Breast epithelium (tissue), 4 donors: ENCODE results near the gene TMED3. TPM values are rescaled to one million over a fixed set of nuclear protein-coding genes. Genes with fewer than 3 reads are reported as not detected.

Experiments used
- DNase-seq, 2 donors: peaks; one replicate each; pipeline ENCODE4 v3.0.0-alpha.2; 2019; ENCODE audit warnings: low spot score in 2 of 2
- H3K27ac ChIP-seq, 2 donors: fragments of 200-600 bp; sonication (generic) in 1 of 2; one replicate each; pipeline ENCODE4 v1.5.1; 2016 to 2019; ENCODE audit warnings: mild to moderate bottlenecking in 1 of 2
- H3K27me3 ChIP-seq, 2 donors: fragments of 200-600 bp; sonication (generic) in 1 of 2; one replicate each; pipeline versions ENCODE4 v1.5.1 to v1.6.0; 2017 to 2019; ENCODE audit warnings: control low read depth in 1 of 2, mild to moderate bottlenecking in 1 of 2
- H3K36me3 ChIP-seq: fragments of 200-600 bp; one replicate; pipeline ENCODE4 v1.5.1; 2019
- H3K4me1 ChIP-seq, 2 donors: fragments of 200-600 bp; sonication (generic); one replicate each; pipeline ENCODE4 v1.5.1; 2016 to 2019; ENCODE audit warnings: control low read depth in 1 of 2
- H3K4me3 ChIP-seq, 3 donors: fragments of 200-600 bp; sonication (generic); 1 replicate in 2 of 3; 2 replicates in 1 of 3; pipeline ENCODE4 v1.5.1; 2016 to 2019; ENCODE audit warnings: mild to moderate bottlenecking in 3 of 3, moderate library complexity in 2 of 3
- H3K9me3 ChIP-seq, 2 donors: fragments of 200-600 bp; sonication (generic) in 1 of 2; one replicate each; pipeline ENCODE4 v1.5.1; 2016 to 2019; ENCODE audit warnings: control low read depth in 1 of 2
- CTCF ChIP-seq, 3 donors: fragments of 450-650 bp; IDR thresholded peaks; one replicate each; pipeline ENCODE4 v1.5.1; 2016 to 2017; ENCODE audit warnings: antibody characterized with exemption in 3 of 3, mild to moderate bottlenecking in 3 of 3, moderate library complexity in 3 of 3
- POLR2A ChIP-seq: fragments of 450-650 bp; IDR thresholded peaks from one replicate; pipeline ENCODE4 v1.6.1; 2016; ENCODE audit warnings: antibody characterized with exemption, mild to moderate bottlenecking, moderate library complexity
- POLR2AphosphoS5 ChIP-seq, 3 donors: sonication (generic); formaldehyde crosslinking; IDR thresholded peaks; one replicate each; pipeline ENCODE4 v1.6.1; 2017; ENCODE audit warnings: antibody characterized with exemption in 3 of 3
- intact Hi-C: fragments of 100-400 bp; cut with DNase I; formaldehyde crosslinking; loops from one replicate; pipeline ENCODE4 v1.15.1; 2023; ENCODE audit warnings: low total_unique reads
- total RNA-seq, 3 donors: library from RNA; depleted of rRNA; stranded (reverse); fragments of >200 nt; gene quantifications; one replicate each; pipeline ENCODE4 v1.1.0, GENCODE V29; 2016

The TMED3 gene
- total RNA-seq, 3 donors from 2014 or later, result 34.1 to 81.5 (median 80.6) TPM

GRCh38 chr15:79349525-79349924 is 38.6 kb downstream of the TMED3 start:
- H3K27me3 ChIP-seq, result no peaks in the 10 kb centered on the region
- no peaks in the 10 kb centered on the region for H3K4me1 ChIP-seq
- H3K36me3 ChIP-seq, result no peaks in the 10 kb centered on the region
- no peaks in the 10 kb centered on the region for H3K9me3 ChIP-seq
- TF ChIP-seq CTCF (IDR thresholded peaks at IDR 0.05) (no peak), POLR2AphosphoS5 (IDR thresholded peaks at IDR 0.05) (no peak), POLR2A (no peak)
- no peak overlapping the region for H3K27ac ChIP-seq
- H3K4me3 ChIP-seq, result no peak overlapping the region
- intact Hi-C loops, result no loop called here
- no peak for DNase-seq

GRCh38 chr15:79352206-79352605 is 41.3 kb downstream of the TMED3 start:
- intact Hi-C loops, result no loop called here
- H3K27me3 ChIP-seq, result no peaks in the 10 kb centered on the region
- H3K36me3 ChIP-seq, result no peaks in the 10 kb centered on the region
- no peak for DNase-seq
- H3K4me3 ChIP-seq, result no peak overlapping the region
- H3K4me1 ChIP-seq, result no peaks in the 10 kb centered on the region
- no peaks in the 10 kb centered on the region for H3K9me3 ChIP-seq
- H3K27ac ChIP-seq, result no peak overlapping the region
- no peak for TF ChIP-seq POLR2A
- TF ChIP-seq CTCF (IDR thresholded peaks at IDR 0.05), result no peak
- TF ChIP-seq POLR2AphosphoS5 (IDR thresholded peaks at IDR 0.05), result no peak

GRCh38 chr15:79357566-79357965 is 46.7 kb downstream of the TMED3 start:
- Histone ChIP-seq H3K27me3 (no peaks in the 10 kb centered on the region), H3K27ac (no peak overlapping the region), H3K4me1 (no peaks in the 10 kb centered on the region), H3K9me3 (no peaks in the 10 kb centered on the region), H3K4me3 (no peak overlapping the region), H3K36me3 (no peaks in the 10 kb centered on the region)
- intact Hi-C loops, result no loop called here
- TF ChIP-seq POLR2A, result no peak
- no peak for TF ChIP-seq CTCF (IDR thresholded peaks at IDR 0.05)
- TF ChIP-seq POLR2AphosphoS5 (IDR thresholded peaks at IDR 0.05), result no peak
- no peak for DNase-seq

GRCh38 chr15:79358069-79358468 is 47.2 kb downstream of the TMED3 start:
- DNase-seq, result no peak
- Histone ChIP-seq H3K36me3 (no peaks in the 10 kb centered on the region), H3K27me3 (no peaks in the 10 kb centered on the region), H3K9me3 (no peaks in the 10 kb centered on the region), H3K4me1 (no peaks in the 10 kb centered on the region), H3K4me3 (no peak overlapping the region), H3K27ac (no peak overlapping the region)
- intact Hi-C loops, result no loop called here
- no peak for TF ChIP-seq POLR2A
- TF ChIP-seq POLR2AphosphoS5 (IDR thresholded peaks at IDR 0.05), result no peak
- TF ChIP-seq CTCF (IDR thresholded peaks at IDR 0.05), result no peak

GRCh38 chr15:79364571-79365240 is 53.8 kb downstream of the TMED3 start:
- Histone ChIP-seq H3K36me3 (no peaks in the 10 kb centered on the region), H3K27me3 (no peaks in the 10 kb centered on the region), H3K4me3 (no peak overlapping the region), H3K9me3 (no peaks in the 10 kb centered on the region), H3K4me1 (no peaks in the 10 kb centered on the region), H3K27ac (no peak overlapping the region)
- intact Hi-C loops, result no loop called here
- TF ChIP-seq POLR2AphosphoS5 (IDR thresholded peaks at IDR 0.05), result no peak
- TF ChIP-seq CTCF (IDR thresholded peaks at IDR 0.05), result no peak
- no peak for TF ChIP-seq POLR2A
- DNase-seq, result no peak
